Skeletal muscle satellite cell (primary cell): ENCODE results near the gene MARCOL. TPM values are rescaled to one million over a fixed set of nuclear protein-coding genes. Genes with fewer than 3 reads are reported as not detected.
"Not testable (repeated sequence)": the region's sequence is repeated elsewhere in the genome, so short reads cannot be mapped to it uniquely, and the experiment has no call there.

ENCODE experiments used
- H3K27me3 ChIP-seq: 2 replicates; pipeline ENCODE4 v1.7.0; 2013; ENCODE audit warnings: low read length; ENCODE audit not compliant: control insufficient read depth, insufficient read depth
- H3K36me3 ChIP-seq: 2 replicates; pipeline ENCODE4 v1.7.0; 2013; ENCODE audit warnings: mild to moderate bottlenecking, control low read depth, low read length; ENCODE audit not compliant: insufficient read depth
- H3K4me1 ChIP-seq: 2 replicates; pipeline ENCODE4 v1.7.0; 2013; ENCODE audit warnings: low read length; ENCODE audit not compliant: control insufficient read depth, insufficient read depth
- H3K4me2 ChIP-seq: 2 replicates; pipeline ENCODE4 v1.7.0; 2013; ENCODE audit warnings: mild to moderate bottlenecking, low read length
- H3K4me3 ChIP-seq: 2 replicates; pipeline ENCODE4 v1.7.0; 2013; ENCODE audit warnings: low read length
- H3K9ac ChIP-seq: 2 replicates; pipeline ENCODE4 v1.7.0; 2013; ENCODE audit warnings: mild to moderate bottlenecking, low read depth, low read length, moderate library complexity
- H3K9me3 ChIP-seq: replicated peaks from 2 replicates; pipeline ENCODE4 v1.7.0; 2013; ENCODE audit warnings: mild to moderate bottlenecking, control low read depth, low read length
- small RNA-seq: library from RNA; depleted of rRNA; stranded (forward); fragments of <200 nt; gene quantifications from one replicate; pipeline ENCODE3, GENCODE V24; 2012

Gene MARCOL

GRCh38 chr5:148275129-148275528 lies 36.8 kb downstream of the MARCOL start:
- not testable (repeated sequence) for H3K4me2 ChIP-seq, H3K9me3 ChIP-seq, H3K36me3 ChIP-seq, H3K4me1 ChIP-seq, H3K4me3 ChIP-seq, H3K27me3 ChIP-seq, H3K9ac ChIP-seq

GRCh38 chr5:148280893-148281292 lies 42.6 kb downstream of the MARCOL start:
- not testable (repeated sequence) for H3K4me3 ChIP-seq, H3K36me3 ChIP-seq, H3K4me2 ChIP-seq, H3K9ac ChIP-seq, H3K27me3 ChIP-seq, H3K9me3 ChIP-seq, H3K4me1 ChIP-seq

- not testable (repeated sequence) for H3K36me3 ChIP-seq, H3K27me3 ChIP-seq, H3K9ac ChIP-seq, H3K4me2 ChIP-seq, H3K9me3 ChIP-seq, H3K4me3 ChIP-seq, H3K4me1 ChIP-seq
Observed at GRCh38 chr5:148281336-148281735, 43.0 kb downstream of the MARCOL start.

- H3K4me2 ChIP-seq = no peak overlapping the region
- H3K4me1 ChIP-seq = no peaks in the 10 kb centered on the region
- no peaks in the 10 kb centered on the region for H3K9me3 ChIP-seq
- H3K9ac ChIP-seq = no peak overlapping the region
- no peak overlapping the region for H3K4me3 ChIP-seq
- no peaks in the 10 kb centered on the region for H3K27me3 ChIP-seq
- no peaks in the 10 kb centered on the region for H3K36me3 ChIP-seq
Observed at GRCh38 chr5:148290271-148291195, 52.2 kb downstream of the MARCOL start.

Small RNAs within 50 kb of the gene (small RNA-seq; reads per million reads assigned to genes)
- not detected for gene HMGN1P16
